SHP77 (cell line): ENCODE results near the gene SLC39A3.

Experiments used
- DNase-seq, 2 experiments: peaks; one replicate each; lab custom pipeline; 2025; lab: John Stamatoyannopoulos, UW

The SLC39A3 gene

DNA sequence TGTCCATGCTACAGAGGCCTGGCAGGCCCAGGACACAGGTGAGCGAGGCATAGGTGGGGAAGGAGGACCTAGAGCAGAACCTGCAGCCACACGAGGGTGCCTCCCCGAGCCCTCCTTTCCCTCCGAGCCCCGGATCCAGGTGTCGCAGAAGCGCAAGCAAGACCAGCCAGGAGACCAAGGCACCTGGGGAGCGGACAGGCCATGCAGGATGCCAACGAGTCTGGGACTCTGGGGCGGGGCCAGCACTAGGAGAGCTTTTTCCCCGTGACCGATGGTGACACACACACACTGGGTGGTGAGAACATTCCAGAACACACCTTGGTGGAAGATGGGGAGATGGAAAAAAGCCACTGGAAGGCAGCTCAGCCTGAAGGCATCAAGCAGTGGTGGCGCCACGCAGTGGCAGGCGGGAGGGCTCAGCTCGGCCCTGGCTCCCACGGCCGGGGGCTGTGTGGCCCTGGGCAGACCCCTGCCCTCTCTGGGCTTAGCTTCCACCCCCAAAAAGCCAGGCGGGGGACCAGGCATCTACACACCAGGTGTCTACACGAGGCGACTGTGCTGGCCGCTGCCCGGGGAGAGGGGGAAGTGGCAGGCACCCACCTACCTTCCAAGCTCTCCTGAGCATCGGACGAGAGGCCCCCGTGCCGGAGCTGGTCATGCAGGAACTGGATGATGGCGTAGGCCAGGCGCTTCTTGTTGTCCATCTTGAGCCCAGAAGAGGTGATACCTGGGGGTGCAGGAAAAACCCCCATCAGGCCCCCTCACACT, 28.7 kb upstream of the SLC39A3 start:
- no peak for DNase-seq

DNA sequence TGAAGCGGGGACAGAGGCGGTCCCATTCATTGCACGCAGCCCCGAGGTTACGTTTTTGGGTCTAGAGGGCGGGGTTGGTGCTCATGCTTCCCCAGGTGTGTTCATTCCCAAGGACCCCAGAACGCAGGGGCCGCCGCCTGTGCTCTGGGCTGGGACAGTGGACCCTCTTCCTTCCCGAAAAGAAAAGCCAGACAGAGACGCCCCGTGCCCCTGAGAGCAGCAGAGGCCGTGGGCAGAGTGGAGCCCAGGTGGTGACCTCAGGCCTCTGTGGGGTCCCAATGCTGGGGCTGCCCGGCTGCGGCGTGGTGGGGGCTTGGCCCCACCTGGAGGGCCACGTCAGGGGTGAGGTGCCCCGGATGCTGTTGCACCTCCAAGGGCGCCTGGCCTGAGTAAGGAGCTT, 27.9 kb upstream of the SLC39A3 start:
- no peak for DNase-seq

DNA sequence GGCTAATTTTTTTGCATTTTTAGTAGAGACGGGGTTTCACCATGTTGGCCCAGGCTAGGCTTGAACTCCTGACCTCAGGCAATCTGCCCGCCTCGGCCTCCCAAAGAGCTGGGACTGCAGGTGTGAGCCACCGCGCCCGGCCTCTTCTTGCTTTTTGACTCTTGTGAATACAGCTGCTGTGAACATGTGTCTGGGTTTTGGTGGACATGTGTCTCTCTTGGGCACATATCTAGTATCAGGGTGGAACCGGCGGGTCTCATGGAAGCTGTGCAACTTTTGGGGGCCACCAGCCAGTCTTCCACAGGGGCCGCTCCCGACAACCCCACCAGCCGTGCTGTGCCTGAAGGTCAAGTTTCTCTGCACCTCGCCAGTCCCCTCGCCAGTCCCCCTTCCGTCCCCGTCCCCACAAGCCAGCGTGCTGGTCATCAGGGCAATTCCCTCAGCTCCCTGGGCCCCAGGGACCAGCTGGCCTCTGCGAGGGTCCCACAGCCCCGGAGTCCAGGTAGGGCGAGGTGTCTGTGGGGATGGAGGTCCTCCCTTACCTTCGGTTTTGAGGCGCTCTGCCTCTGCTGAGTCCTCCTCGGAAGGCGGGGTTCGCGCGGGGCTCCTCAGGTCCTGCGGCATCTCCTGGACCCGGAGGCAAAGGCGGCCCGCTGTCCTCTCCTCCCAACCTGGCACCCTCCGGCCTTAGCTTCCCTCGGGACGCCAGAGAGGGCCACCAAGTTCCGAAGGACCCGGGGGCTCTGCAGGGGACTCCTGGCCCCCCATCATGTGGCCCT, 27.0 kb upstream of the SLC39A3 start:
- DNase-seq = no peak

GRCh38 chr19:2765376-2765775, 25.6 kb upstream of the SLC39A3 start:
- DNase-seq = no peak

DNA sequence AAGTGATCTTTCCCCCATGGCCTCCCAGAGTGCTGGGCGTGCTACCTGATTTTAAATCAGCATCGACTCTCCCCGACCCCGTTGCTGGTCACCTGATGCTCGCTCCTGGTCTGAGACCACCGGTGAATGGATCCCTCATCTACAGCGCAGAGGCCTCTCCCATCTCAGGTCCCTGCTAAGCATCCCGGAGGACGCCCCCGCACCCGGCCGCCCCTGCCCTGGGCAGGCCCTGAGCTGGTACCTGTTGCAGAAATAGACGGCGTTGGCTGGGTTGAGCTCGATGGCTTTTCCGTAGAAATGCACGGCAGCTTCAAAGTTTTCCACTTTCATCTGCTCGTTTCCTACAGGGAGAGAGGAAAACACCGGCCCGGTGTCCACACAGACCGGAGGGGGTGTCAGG, 25.1 kb upstream of the SLC39A3 start:
- DNase-seq = no peak

DNA sequence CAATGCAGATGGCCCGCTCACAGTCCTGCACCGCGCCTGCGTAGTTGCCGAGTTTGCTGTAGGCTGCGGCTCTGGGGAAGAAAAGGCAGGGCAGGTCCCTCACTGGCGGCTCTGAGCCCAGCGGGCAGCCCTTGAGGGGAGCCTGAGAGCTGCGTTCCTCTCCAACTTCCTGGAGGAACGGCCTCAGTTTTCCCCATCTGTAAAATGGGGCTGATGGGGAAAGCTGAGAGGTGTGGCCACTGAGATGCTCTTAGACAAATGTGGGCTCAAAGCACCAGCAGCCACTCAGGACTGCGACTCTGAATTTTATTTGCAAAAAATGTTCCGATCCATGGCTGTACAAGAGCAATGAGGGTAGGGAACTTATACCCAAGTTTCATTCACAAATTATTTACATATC, 23.9 kb upstream of the SLC39A3 start:
- no peak for DNase-seq

GRCh38 chr19:2762783-2763496, 23.1 kb upstream of the SLC39A3 start:
- DNase-seq = no peak

DNA sequence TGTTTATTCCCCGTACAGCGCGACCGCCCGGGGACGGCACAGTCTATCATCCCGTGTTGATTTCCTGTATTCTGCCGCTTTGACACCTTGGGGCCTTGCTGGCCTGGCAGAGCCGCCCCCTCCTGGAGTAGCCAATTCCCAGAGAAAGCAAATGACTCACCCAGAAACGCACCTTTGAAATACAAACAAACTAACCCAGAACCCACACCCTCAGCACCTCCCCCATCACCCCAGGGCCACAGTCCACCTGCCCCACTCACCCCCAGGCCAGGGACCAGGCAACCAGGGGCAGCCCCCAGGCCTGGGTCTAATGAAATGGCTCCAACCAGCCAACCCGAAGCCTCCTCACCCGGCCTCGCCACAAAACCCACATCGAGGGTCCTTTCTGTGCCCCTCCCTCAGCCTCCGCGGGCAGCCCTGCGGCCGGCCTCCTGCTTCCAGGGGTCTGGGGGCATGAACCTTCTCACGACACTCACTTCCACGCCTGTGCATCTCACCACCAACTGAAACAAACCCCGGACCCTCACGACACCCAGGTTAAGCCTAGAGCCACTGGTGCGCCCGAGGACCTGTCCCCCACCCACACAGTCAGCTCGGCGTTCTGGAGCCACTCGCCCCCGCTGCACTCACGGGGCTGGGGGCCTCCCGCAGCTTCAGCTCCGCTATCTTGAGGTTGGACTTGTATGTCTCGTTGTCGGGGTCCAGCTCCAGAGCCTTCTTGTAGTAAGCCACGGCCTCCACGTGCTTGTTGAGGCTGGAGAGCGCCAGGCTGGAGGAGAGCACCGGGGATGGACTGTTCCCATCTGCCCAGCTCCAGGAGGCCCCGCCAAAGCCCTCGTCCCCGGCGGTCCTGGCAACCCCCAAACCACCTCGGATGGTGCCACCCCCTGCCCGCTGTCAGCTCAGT, 22.3 kb upstream of the SLC39A3 start:
- no peak for DNase-seq

- DNase-seq = no peak
Observed at GRCh38 chr19:2761309-2761677, 21.5 kb upstream of the SLC39A3 start.

- DNase-seq = no peak
Observed at GRCh38 chr19:2759965-2760364, 20.1 kb upstream of the SLC39A3 start.

GRCh38 chr19:2759362-2759761, 19.5 kb upstream of the SLC39A3 start:
- no peak for DNase-seq

DNA sequence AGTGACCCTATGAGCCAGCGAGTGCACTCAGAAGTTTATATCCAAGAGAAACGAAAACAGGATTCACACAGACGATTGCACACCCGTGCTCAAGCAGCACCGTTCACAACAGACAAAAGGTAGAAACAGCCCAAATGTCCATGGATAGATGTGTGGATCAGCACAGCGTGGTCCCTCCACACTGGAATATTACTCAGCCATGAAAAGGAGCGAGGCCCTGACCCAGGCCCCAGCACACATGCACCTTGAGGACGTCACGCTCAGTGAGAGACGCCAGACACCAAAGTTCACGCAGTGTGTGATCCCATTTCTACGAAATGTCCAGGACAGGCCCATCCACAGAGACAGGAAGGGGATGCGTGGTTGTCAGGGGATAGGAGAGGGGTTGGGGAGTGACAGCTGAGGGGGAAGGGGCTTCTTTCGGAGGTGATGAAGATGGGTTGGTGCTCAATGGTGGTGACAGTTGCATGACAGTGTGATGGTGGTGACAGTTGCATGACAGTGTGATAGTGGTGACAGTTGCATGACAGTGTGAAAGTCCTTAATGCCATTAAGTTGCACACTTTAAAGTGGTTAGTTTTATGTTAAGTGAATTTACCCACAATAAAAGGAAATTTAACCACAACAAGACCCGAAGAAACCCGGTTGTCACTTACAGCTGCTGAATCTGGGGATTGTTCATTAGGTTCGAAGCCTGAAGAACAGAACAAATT, 18.9 kb upstream of the SLC39A3 start:
- DNase-seq = no peak

DNA sequence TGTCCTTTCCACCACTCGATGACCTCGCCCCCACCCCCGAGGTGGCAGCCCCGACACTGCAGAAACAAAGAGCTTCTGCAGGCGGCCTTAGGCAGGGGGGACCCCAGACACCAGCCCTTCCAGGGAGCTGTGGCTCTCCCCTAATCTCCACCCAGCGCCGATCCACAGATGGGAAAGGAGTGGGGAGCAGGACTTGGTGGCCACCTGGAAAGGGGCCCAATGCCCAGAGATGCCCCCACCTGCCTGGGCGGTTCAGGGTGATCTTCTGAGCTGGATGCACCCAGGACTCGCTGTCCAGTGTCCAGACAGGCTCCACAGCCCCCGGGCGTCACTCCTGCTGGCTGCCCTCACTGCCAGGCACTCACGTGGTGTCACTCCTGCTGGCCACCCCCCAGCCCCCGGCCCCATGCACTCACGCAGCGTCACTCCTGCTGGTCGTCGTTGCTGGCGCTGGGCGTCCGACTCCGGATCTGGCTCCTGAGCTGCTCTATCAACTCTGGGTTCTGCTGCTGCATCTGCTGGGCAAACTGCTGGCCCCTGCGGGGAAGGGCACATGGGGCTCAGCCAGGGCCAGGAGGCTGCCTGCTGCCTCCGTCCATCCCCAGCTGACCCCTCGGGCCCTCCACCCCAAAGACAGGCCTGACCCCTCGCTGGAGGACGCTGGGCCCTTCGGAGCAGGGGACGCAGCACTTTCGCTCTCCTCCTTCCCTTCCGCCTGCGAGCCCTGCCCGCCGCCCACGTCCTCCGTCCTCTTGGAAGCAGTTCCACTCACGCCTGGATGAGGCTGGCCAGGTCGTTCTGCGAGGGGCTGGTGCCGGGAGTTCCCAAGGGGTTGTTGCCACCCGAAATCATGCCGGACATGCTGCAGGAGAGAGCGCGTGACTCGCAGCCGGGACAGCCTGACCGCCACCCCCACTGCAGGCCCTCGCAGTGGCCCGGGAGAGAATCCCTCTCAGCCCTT, 17.4 kb upstream of the SLC39A3 start:
- DNase-seq = no peak

- DNase-seq = no peak
Observed at GRCh38 chr19:2756477-2756876, 16.7 kb upstream of the SLC39A3 start.

- no peak for DNase-seq
Observed at GRCh38 chr19:2755811-2756210, 16.0 kb upstream of the SLC39A3 start.

DNA sequence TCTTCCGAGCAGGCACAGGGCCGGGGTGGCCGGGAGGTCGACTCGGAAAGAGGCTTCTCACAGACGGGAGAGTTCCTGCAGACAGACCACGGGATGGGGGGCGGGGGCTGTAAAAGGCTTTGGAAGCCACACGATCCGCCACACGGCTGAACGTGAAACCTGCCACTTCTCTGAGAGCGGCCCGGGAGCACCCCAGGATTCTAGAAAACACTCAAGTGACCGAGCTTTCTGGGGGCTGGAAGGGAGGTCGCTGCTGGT, 15.6 kb upstream of the SLC39A3 start:
- DNase-seq = no peak

GRCh38 chr19:2754659-2755447, 15.0 kb upstream of the SLC39A3 start:
- DNase-seq = no peak

DNA sequence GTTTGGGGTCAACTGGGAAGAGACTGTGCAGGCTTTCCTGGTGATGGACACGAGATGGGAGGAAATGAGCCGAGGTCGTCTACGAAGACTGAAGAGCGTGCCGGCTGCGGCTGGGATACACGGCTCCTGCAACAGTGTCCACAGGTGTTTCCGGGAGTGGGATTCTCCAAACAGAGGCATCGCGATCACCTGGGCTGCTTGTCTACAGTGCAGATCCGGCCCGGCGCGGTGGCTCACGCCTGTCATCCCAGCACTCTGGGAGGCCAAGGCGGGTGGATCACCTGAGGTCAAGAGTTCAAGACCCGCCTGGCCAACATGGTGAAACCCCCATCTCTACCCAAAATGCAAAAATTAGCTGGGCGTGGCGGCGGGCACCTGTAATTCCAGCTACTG, 11.6 kb upstream of the SLC39A3 start:
- no peak for DNase-seq

DNA sequence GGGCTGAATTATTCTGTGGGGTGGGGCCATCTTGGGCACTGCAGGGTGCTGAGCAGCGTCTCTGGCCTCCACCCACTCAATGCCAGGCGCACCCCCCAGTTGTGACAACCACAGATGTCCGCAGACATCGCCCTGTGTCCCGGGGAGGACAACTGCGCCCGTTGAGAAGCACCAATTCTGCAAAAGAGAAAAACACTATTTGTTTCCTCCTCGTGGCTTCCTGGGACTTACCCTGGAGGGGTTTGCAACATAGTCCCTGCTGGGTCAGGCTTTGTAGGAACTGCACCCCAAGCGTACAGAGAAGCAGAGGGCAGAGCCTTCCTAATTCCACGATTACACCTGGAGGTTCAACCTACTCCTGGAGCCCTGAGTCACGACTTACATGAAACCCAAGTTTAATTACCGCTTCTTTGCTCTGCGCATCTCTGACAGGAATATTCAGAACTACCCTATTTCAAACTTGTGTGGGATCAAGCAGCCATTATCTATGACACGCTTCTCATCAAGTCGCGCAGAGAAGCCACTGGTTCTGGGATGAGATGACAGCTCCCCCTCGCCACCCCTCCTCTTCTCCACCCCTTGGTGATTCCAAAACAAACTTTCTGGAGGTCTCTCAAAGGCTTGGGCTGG, 11.1 kb upstream of the SLC39A3 start:
- no peak for DNase-seq
